ENCODE measurements around the gene RAB44.

RAB44 gene

GRCh38 chr6:36730424-36731380, 33.1 kb downstream of the RAB44 start:
- no peak for DNase-seq (ENCODE audit: low read depth, low spot score)

GRCh38 chr6:36731622-36732310, 34.1 kb downstream of the RAB44 start:
- no peak for DNase-seq (ENCODE audit: low read depth, low spot score)

- DNase-seq (ENCODE audit: low read depth, low spot score): no peak
These were observed 35.7 kb downstream of the RAB44 start for GRCh38 chr6:36733300-36733699.

- no peak for DNase-seq (ENCODE audit: low read depth, low spot score)
These were observed 36.9 kb downstream of the RAB44 start for GRCh38 chr6:36734486-36735060.

- no peak for DNase-seq (ENCODE audit: low read depth, low spot score)
These were observed 37.8 kb downstream of the RAB44 start for GRCh38 chr6:36735110-36736071.

- no peak for DNase-seq (ENCODE audit: low read depth, low spot score)
These were observed 39.6 kb downstream of the RAB44 start for GRCh38 chr6:36737043-36737785.

- no peak for DNase-seq (ENCODE audit: low read depth, low spot score)
These were observed 40.5 kb downstream of the RAB44 start for GRCh38 chr6:36738108-36738507.

GRCh38 chr6:36739947-36740817, 42.6 kb downstream of the RAB44 start:
- no peak for DNase-seq (ENCODE audit: low read depth, low spot score)

- DNase-seq (ENCODE audit: low read depth, low spot score): no peak
These were observed 43.2 kb downstream of the RAB44 start for GRCh38 chr6:36740818-36741179.

- DNase-seq (ENCODE audit: low read depth, low spot score): no peak
These were observed 44.5 kb downstream of the RAB44 start for GRCh38 chr6:36742146-36742545.

GRCh38 chr6:36743032-36743431, 45.4 kb downstream of the RAB44 start:
- DNase-seq (ENCODE audit: low read depth, low spot score): no peak

GRCh38 chr6:36743538-36744303, 46.1 kb downstream of the RAB44 start:
- no peak for DNase-seq (ENCODE audit: low read depth, low spot score)

GRCh38 chr6:36744304-36744673, 46.7 kb downstream of the RAB44 start:
- DNase-seq (ENCODE audit: low read depth, low spot score): no peak

GRCh38 chr6:36745283-36745682, 47.7 kb downstream of the RAB44 start:
- no peak for DNase-seq (ENCODE audit: low read depth, low spot score)

GRCh38 chr6:36745836-36746235, 48.2 kb downstream of the RAB44 start:
- DNase-seq (ENCODE audit: low read depth, low spot score): no peak

- no peak for DNase-seq (ENCODE audit: low read depth, low spot score)
These were observed 48.6 kb downstream of the RAB44 start for GRCh38 chr6:36746251-36746650.

GRCh38 chr6:36749829-36750489, 52.3 kb downstream of the RAB44 start:
- DNase-seq (ENCODE audit: low read depth, low spot score): no peak

GRCh38 chr6:36751091-36751490, 53.5 kb downstream of the RAB44 start:
- no peak for DNase-seq (ENCODE audit: low read depth, low spot score)

GRCh38 chr6:36751833-36752186, 54.2 kb downstream of the RAB44 start:
- DNase-seq (ENCODE audit: low read depth, low spot score): no peak

All from smooth muscle cell of the brain vasculature (primary cell).